DMS 273 treated with DMSO at 0.1 percent for 48 hours (cell line): Measurements from ENCODE around the gene TASP1.
"Not testable (repeated sequence)": the region's sequence is repeated elsewhere in the genome, so short reads cannot be mapped to it uniquely, and the experiment has no call there.

Source experiments
- DNase-seq: peaks from one replicate; lab custom pipeline; 2025; lab: John Stamatoyannopoulos, UW

Gene TASP1

DNA sequence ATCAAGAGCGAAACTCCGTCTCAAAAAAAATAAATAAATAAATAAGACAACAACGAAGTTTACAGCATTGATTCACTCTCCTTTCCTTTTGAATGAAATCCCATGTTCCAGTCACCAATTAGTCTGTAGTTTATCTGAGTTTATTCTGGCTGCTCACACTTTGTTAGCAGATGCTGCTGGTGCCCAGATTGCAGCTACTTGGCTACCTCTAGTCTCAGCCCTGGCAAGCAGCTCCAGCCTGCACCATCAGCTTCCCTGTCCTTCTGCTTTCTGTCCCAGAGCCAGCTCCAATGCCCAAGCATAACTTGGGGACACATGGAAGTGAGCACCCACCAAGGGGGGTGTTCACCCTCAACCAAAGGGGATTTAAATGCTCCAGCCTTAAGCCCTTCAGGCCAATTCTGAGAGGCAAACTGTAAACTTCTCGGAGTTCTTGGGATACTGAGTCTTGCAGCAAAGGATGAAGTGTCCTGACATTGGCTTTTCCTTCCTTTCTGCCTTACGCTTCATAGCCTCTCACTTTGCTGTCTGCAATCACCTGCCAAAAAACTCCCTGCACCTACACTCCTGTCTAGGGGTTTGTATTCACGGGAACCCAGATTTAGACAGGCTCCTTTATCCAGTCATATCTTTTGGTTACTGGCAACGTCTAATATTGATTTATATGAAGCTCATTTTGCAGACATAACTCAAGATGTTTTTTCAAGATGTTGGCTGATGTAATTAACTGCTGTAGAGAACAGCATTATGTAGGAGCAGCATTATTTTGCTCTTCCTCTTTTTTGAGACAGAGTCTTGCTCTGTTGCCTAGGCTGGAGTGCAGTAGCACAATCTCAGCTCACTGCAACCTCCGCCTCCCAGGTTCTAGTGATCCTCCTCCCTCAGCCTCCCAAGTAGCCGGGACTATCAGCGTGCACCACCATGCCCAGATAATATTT is 9.8 kb upstream of the TASP1 start:
- no peak for DNase-seq

- no peak for DNase-seq
Observed at GRCh38 chr20:13644010-13644409, 5.3 kb upstream of the TASP1 start.

- DNase-seq: no peak
Observed at GRCh38 chr20:13639150-13639497, 392 bp upstream of the TASP1 start.

GRCh38 chr20:13638162-13638495 is 603 bp downstream of the TASP1 start:
- DNase-seq: peak; percentile 34

- DNase-seq: no peak
Observed at GRCh38 chr20:13632431-13632830, 6.3 kb downstream of the TASP1 start.

DNA sequence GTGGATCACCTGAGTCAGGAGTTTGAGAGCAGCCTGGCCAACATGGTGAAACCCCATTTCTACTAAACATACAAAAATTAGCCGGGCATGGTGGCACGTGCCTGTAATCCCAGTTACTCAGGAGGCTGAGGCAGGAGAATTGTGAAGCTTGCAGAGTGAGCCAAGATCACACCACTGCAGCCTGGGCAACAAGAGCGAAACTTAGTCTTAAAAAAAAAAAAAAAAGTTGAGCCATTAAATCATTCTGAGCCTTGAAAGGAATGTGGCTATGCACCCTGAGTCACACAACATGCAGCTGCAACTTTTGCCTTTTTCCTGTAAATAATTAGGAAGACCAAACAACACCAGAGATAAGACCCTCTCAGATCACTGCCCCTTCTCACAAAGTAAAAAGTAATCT is 11.2 kb downstream of the TASP1 start:
- not testable (repeated sequence) for DNase-seq

GRCh38 chr20:13626724-13627123 is 12.0 kb downstream of the TASP1 start:
- no peak for DNase-seq

GRCh38 chr20:13625304-13625979 is 13.3 kb downstream of the TASP1 start:
- DNase-seq: no peak

- not testable (repeated sequence) for DNase-seq
Observed at GRCh38 chr20:13619415-13619814, 19.3 kb downstream of the TASP1 start.

GRCh38 chr20:13618456-13618855 is 20.3 kb downstream of the TASP1 start:
- not testable (repeated sequence) for DNase-seq

- DNase-seq: not testable (repeated sequence)
Observed at GRCh38 chr20:13617585-13617984, 21.1 kb downstream of the TASP1 start.

DNA sequence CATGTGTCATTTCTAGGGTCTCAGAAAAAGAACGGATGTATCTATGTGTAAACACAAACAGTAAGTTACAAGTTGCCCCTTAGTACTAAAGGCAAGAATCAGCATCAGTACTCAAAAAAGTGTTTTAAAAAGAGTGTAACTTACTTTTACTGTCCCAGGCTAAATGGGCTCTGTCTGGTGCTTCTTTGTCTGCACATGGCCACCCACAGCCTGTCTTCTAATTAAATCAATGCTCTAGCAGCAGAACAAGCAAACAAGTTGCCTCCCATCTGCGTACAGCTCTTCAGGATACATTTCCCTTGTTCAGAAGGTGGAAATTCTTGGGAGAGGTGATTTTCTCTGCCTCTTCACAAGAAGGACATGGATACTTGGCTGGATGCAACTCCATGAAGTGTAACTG is 22.0 kb downstream of the TASP1 start:
- DNase-seq: not testable (repeated sequence)

DNA sequence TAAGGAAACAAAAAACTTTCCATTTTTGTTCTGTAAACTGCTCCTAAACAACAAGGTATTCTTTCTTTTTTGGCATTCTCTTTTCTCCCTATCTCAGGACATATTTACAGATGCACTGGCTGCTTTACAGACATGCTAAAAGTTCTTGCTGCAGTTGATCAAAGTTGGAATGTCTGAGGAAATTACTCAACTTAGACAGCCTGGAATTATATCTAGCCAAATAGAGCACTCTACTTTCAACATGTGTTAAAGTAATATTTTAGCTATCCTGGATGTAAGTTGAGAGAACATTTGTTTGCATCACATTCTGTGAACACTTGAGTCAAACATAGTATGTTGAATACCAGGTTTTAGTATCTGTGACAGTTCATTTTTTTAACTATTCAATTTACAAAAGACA is 24.8 kb downstream of the TASP1 start:
- no peak for DNase-seq

- DNase-seq: no peak
Observed at GRCh38 chr20:13611611-13612125, 27.1 kb downstream of the TASP1 start.

DNA sequence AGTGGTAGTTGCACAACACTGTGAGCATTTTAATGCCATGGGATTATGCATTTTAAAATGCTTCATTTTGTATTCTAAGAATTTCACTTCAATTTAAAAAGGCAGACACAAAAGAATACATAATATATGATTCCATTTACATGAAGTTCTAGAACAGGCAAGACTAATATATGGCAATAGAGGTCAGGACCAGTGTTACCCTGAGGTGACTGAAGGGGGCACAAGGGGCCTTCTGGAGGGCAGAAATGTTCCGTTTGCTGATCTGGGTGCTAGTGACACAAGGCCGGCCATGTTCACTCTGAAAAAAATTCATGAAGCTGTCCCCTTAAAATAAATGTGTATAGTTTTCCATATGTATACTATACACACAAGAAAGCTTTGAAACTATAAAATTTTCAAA is 28.5 kb downstream of the TASP1 start:
- DNase-seq: no peak

DNA sequence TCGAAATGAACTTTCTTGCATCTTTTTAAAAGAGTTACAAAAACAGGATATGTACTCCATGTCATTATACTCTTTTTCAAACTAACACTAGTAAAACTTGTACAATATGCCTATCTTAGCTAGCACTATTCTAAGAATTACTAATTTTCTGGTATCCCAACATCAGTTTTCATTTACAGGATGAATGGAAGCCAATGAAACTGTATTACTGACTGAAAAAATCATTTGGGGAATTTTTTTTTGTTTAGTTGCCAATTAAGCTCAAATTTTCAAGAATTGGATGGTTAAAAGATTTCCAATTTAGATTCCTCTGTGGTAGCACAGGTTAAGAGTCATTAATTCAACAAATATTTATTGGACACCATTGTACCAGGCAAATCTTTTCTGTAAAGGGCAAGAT is 30.7 kb downstream of the TASP1 start:
- DNase-seq: no peak

DNA sequence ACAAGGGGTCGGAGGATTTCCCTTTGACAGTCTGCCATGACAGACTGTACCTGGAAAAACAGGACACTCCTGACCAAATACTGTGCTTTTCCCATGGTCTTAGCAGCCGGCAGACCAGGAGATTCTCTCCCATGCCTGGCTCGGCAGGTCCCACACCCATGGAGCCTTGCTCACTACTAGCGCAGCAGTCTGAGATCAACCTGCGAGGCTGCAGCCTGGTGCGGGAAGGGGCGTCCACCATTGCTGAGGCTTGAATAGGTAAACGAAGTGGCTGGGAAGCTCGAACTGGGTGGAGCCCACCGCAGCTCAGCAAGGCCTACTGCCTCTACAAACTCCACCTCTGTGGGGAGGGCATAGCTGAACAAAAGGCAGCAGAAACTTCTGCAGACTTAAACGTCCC is 45.3 kb downstream of the TASP1 start:
- not testable (repeated sequence) for DNase-seq

- no peak for DNase-seq
Observed at GRCh38 chr20:13588049-13588448, 50.7 kb downstream of the TASP1 start.

DNA sequence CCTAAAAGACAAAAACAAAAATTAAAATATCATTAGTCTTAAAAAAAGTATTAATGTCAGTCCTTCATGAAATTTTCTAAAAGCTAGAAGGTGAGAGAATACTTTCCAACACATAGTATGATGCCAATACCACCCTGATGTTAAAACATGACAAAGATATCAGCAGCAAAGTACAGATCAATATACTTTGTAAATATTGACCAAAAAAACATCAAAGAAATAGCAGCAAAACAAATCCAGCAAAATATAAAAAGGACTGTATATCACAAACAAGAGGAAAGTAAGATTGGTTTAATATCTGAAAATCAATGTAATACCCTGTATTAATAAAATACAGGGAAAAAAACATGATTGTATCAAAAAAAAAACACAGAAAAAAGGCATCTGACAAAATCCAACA is 51.4 kb downstream of the TASP1 start:
- no peak for DNase-seq

DNA sequence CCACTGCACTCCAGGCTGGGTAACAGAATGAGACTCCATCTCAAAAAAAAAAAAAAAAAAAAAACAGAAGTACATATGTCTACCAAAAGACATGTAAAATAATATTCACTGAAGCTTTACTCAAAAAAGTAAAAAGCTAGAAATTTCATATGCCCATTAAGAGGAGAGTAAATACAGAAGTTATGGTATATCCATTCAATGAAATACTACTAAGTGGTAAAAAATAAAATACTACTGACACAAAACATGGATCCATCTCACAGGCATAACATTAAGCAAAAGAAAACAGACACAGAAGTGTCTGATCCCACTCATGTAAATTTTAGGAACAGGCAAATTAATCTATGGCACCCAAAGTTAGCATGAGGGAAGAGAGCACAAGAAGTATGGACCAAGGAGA is 52.6 kb downstream of the TASP1 start:
- DNase-seq: no peak

DNA sequence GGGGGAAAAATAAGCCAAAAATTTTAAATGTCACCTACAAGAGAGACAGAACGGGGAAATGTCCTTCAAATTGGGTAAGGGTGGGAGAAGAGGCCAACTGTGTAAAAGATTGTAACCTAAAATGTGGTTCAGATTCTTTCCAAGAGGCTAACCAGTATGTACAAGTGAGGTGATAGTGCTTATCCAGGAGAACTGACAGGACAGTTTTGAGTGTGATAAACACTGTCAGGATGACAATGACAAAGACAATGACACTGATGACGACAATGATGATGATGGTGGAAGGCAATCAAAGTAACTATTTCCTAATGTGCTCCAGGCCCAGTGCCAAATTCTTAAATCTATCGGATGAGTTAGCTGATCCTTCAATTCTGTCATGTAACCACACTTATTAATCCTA is 57.3 kb downstream of the TASP1 start:
- DNase-seq: no peak

DNA sequence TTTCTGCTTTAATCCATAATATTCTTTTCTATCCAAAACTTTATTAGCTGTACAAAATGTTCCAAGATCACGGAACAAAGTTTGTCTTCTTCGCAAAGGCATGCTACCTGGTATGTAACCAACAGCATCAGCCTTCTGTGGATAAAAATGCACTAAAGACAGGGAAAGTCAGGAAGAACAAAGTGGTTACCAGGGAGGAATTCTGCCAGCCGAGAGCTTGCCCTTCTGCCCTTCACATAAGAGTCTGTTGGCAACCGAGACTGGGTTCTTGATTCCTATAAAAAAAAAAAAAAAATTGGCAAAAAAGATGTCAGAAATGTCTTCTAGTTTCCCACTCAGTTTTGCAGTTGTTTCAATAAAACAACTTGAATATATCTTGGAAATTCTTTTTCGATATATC is 58.0 kb downstream of the TASP1 start:
- no peak for DNase-seq

DNA sequence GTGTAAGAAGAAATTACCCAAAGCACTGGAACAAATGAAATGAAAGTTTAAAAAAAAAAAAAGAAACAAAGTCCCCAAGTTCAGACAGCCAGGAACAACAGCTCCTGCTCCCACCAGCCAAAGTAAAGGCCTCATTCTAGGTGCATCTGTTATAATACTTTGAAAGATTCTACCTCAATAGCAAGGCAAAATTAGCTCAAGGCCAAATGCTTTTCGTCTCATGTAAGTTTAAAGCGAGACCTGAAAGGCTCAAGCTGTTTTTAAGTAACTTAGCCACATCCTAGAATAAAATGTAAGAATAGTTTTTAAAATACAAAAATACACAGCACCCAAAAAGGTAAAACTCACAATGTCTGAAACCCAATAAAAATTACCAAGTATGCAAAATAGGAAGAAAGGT is 64.7 kb downstream of the TASP1 start:
- no peak for DNase-seq
